Liver (tissue), 3 donors: ENCODE data around the gene CATSPERZ.

Experiments used
- EGR1 ChIP-seq, 2 donors: IDR thresholded peaks; 2 replicates each; pipeline ENCODE4 v1.6.1; 2016 to 2018; ENCODE audit warnings: antibody characterized with exemption in 2 of 2, low read depth in 2 of 2
- FOXA1 ChIP-seq: IDR thresholded peaks from 2 replicates; pipeline ENCODE4 v1.6.1; 2016; ENCODE audit warnings: antibody characterized with exemption
- HNF4A ChIP-seq, 2 donors: conservative IDR thresholded peaks; 2 replicates each; pipeline ENCODE4 v1.6.1; 2016; ENCODE audit warnings: antibody characterized with exemption in 2 of 2, mild to moderate bottlenecking in 2 of 2
- HNF4G ChIP-seq: IDR thresholded peaks from 2 replicates; pipeline ENCODE4 v1.6.1; 2016; ENCODE audit warnings: antibody characterized with exemption
- JUND ChIP-seq, 2 donors: IDR thresholded peaks; 2 replicates each; pipeline ENCODE4 v1.6.1; 2016; ENCODE audit warnings: antibody characterized with exemption in 2 of 2
- NR2F2 ChIP-seq: IDR thresholded peaks from 2 replicates; pipeline ENCODE4 v1.6.1; 2016; ENCODE audit warnings: antibody characterized with exemption
- RXRA ChIP-seq, 2 donors: IDR thresholded peaks; 2 replicates each; pipeline ENCODE4 v1.6.1; 2017 to 2018; ENCODE audit warnings: antibody characterized with exemption in 2 of 2, mild to moderate bottlenecking in 1 of 2
- SP1 ChIP-seq: IDR thresholded peaks from 2 replicates; pipeline ENCODE4 v1.6.1; 2018; ENCODE audit warnings: antibody characterized with exemption, mild to moderate bottlenecking
- YY1 ChIP-seq: IDR thresholded peaks from 2 replicates; pipeline ENCODE4 v1.6.1; 2016; ENCODE audit warnings: antibody characterized with exemption, mild to moderate bottlenecking
- TF ChIP-seq, protein P1 (sequence below): fragments of 150-350 bp; IDR thresholded peaks from 2 replicates; pipeline ENCODE4 v1.5.1; 2017; ENCODE audit warnings: improper control_type of control experiment, low read depth, low read length; ENCODE audit not compliant: missing input control
- TF ChIP-seq, protein P2 (sequence below): IDR thresholded peaks from 2 replicates; pipeline ENCODE4 v1.6.1; 2016; ENCODE audit warnings: antibody characterized with exemption
- TF ChIP-seq, protein P3 (sequence below): IDR thresholded peaks from 2 replicates; pipeline ENCODE4 v1.6.1; 2016; ENCODE audit warnings: antibody characterized with exemption, mild to moderate bottlenecking
- donor health status: healthy.
- donor health status: healthy.

DNA sequence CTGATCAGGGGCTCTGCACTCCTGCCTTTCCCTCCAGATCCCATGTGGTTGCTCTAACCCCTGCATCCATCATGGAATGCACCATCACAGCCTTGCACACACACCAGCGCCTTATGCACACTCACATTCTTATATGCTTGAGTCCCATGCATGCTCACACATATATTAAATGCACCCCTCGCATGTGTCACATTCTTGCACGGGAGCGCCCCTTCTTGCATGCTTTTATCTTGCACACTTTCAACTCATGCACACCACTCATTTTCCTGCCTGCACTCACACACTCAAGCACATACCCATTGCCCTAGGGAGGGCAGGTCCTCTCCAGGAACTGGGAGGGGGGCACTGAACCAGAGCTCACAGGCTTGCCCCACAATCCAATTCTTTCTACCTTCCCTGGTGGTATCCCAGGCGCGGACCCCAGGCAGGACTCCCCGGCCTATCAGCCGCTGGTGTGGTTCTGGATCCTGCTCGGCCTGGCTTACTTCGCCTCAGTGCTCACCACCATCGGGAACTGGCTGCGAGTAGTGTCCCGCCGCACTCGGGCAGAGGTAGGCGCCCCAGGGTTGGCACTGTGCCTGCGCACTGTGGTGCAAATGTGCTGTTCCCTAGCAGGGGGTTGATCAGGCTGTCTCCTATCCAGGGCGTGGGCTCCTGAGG lies 2.3 kb upstream of the CATSPERZ start:
- TF ChIP-seq SP1, result no peak
- no peak for TF ChIP-seq NR2F2
- TF ChIP-seq, protein P1, sequence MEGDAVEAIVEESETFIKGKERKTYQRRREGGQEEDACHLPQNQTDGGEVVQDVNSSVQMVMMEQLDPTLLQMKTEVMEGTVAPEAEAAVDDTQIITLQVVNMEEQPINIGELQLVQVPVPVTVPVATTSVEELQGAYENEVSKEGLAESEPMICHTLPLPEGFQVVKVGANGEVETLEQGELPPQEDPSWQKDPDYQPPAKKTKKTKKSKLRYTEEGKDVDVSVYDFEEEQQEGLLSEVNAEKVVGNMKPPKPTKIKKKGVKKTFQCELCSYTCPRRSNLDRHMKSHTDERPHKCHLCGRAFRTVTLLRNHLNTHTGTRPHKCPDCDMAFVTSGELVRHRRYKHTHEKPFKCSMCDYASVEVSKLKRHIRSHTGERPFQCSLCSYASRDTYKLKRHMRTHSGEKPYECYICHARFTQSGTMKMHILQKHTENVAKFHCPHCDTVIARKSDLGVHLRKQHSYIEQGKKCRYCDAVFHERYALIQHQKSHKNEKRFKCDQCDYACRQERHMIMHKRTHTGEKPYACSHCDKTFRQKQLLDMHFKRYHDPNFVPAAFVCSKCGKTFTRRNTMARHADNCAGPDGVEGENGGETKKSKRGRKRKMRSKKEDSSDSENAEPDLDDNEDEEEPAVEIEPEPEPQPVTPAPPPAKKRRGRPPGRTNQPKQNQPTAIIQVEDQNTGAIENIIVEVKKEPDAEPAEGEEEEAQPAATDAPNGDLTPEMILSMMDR, result no peak
- TF ChIP-seq, protein P2, sequence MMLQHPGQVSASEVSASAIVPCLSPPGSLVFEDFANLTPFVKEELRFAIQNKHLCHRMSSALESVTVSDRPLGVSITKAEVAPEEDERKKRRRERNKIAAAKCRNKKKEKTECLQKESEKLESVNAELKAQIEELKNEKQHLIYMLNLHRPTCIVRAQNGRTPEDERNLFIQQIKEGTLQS, result no peak
- TF ChIP-seq, protein P3, sequence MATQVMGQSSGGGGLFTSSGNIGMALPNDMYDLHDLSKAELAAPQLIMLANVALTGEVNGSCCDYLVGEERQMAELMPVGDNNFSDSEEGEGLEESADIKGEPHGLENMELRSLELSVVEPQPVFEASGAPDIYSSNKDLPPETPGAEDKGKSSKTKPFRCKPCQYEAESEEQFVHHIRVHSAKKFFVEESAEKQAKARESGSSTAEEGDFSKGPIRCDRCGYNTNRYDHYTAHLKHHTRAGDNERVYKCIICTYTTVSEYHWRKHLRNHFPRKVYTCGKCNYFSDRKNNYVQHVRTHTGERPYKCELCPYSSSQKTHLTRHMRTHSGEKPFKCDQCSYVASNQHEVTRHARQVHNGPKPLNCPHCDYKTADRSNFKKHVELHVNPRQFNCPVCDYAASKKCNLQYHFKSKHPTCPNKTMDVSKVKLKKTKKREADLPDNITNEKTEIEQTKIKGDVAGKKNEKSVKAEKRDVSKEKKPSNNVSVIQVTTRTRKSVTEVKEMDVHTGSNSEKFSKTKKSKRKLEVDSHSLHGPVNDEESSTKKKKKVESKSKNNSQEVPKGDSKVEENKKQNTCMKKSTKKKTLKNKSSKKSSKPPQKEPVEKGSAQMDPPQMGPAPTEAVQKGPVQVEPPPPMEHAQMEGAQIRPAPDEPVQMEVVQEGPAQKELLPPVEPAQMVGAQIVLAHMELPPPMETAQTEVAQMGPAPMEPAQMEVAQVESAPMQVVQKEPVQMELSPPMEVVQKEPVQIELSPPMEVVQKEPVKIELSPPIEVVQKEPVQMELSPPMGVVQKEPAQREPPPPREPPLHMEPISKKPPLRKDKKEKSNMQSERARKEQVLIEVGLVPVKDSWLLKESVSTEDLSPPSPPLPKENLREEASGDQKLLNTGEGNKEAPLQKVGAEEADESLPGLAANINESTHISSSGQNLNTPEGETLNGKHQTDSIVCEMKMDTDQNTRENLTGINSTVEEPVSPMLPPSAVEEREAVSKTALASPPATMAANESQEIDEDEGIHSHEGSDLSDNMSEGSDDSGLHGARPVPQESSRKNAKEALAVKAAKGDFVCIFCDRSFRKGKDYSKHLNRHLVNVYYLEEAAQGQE, result no peak
- TF ChIP-seq FOXA1, result no peak
- no peak for TF ChIP-seq YY1
- no peak for TF ChIP-seq EGR1 (IDR thresholded peaks at IDR 0.05; ENCODE audit: low read depth in 2 of 2)
- no peak for TF ChIP-seq HNF4G
- no peak for TF ChIP-seq HNF4A (conservative IDR thresholded peaks at IDR 0.05)
- no peak for TF ChIP-seq RXRA (IDR thresholded peaks at IDR 0.05)
- TF ChIP-seq JUND (IDR thresholded peaks at IDR 0.05), result no peak
